Glutamatergic neuron (in vitro differentiated cells): Measurements from ENCODE around the gene MAGEA4. TPM values are rescaled to one million over a fixed set of nuclear protein-coding genes. Genes with fewer than 3 reads are reported as not detected.
A peak's percentile ranks its signal among the peaks of the same experiment; 100 is the strongest.

ENCODE experiments used
- DNase-seq: peaks from one replicate; pipeline ENCODE4 v3.0.0; 2022
- H3K27ac Mint-ChIP-seq: one replicate; pipeline ENCODE4 v1.8.0; 2020; ENCODE audit warnings: mild to moderate bottlenecking, mixed read lengths, inconsistent platforms; ENCODE audit not compliant: unreplicated experiment
- H3K27me3 Mint-ChIP-seq: one replicate; pipeline ENCODE4 v1.8.0; 2020; ENCODE audit warnings: mild to moderate bottlenecking, moderate library complexity, mixed read lengths, inconsistent platforms; ENCODE audit not compliant: unreplicated experiment
- H3K36me3 Mint-ChIP-seq: one replicate; pipeline ENCODE4 v1.8.0; 2020; ENCODE audit warnings: mild to moderate bottlenecking, mixed read lengths, inconsistent platforms; ENCODE audit not compliant: unreplicated experiment
- H3K4me1 Mint-ChIP-seq: one replicate; pipeline ENCODE4 v1.8.0; 2020; ENCODE audit warnings: mild to moderate bottlenecking, low read depth, mixed read lengths, inconsistent platforms; ENCODE audit not compliant: unreplicated experiment
- H3K4me3 Mint-ChIP-seq: one replicate; pipeline ENCODE4 v1.8.0; 2020; ENCODE audit warnings: mild to moderate bottlenecking, mixed read lengths, inconsistent platforms; ENCODE audit not compliant: unreplicated experiment
- H3K9me3 Mint-ChIP-seq: one replicate; pipeline ENCODE4 v1.8.0; 2020; ENCODE audit warnings: mild to moderate bottlenecking, moderate library complexity, mixed read lengths, inconsistent platforms; ENCODE audit not compliant: unreplicated experiment
- CTCF ChIP-seq: fragments of 200-600 bp; sonication (generic); IDR thresholded peaks from one replicate; pipeline ENCODE4 v1.5.0; 2021; ENCODE audit not compliant: partially characterized antibody, unreplicated experiment
- microRNA-seq: library from miRNA; unstranded; fragments of <30 nt; microRNA quantifications from one replicate; pipeline ENCODE4, GENCODE V29; 2020; ENCODE audit not compliant: unreplicated experiment
- total RNA-seq: library from RNA; stranded (reverse); fragmentation: NEBNext Ultra II Directional; extraction: Animal tissue kit (Norgen Biotek cat#: 25700); gene quantifications from one replicate; pipeline ENCODE4 v1.2.1, GENCODE V29; 2021; ENCODE audit not compliant: unreplicated experiment

MAGEA4 gene
- total RNA-seq, 1 donor from 2014 or later: not detected

GRCh38 chrX:151970661-151971060 is 58.0 kb downstream of the MAGEA4 start:
- H3K4me1 Mint-ChIP-seq: no peaks in the 10 kb centered on the region
- DNase-seq: no peak
- H3K4me3 Mint-ChIP-seq: no peak overlapping the region
- no peaks in the 10 kb centered on the region for H3K36me3 Mint-ChIP-seq
- TF ChIP-seq CTCF: no peak
- H3K9me3 Mint-ChIP-seq: no peaks in the 10 kb centered on the region
- peaks cover 2% of the 10 kb centered on the region for H3K27me3 Mint-ChIP-seq
- no peak overlapping the region for H3K27ac Mint-ChIP-seq

- TF ChIP-seq CTCF: no peak
- Mint-ChIP-seq H3K4me1 (no peaks in the 10 kb centered on the region), H3K36me3 (no peaks in the 10 kb centered on the region), H3K4me3 (peak overlapping the region; percentile 52), H3K27me3 (peaks cover 2% of the 10 kb centered on the region), H3K27ac (no peak overlapping the region), H3K9me3 (no peaks in the 10 kb centered on the region)
- DNase-seq: no peak
These were observed 60.5 kb downstream of the MAGEA4 start for GRCh38 chrX:151973060-151973661.

- Mint-ChIP-seq H3K4me3 (peak overlapping the region; percentile 52), H3K27ac (no peak overlapping the region), H3K36me3 (no peaks in the 10 kb centered on the region), H3K4me1 (no peaks in the 10 kb centered on the region), H3K27me3 (peaks cover 2% of the 10 kb centered on the region), H3K9me3 (no peaks in the 10 kb centered on the region)
- no peak for TF ChIP-seq CTCF
- peak; percentile 12 for DNase-seq
These were observed 61.2 kb downstream of the MAGEA4 start for GRCh38 chrX:151973851-151974335.

Small RNA genes within 50 kb of the gene (microRNA-seq; reads per million reads assigned to microRNA genes)
- gene MIR224: 25.8 reads per million, percentile 61 among the genes with 10 or more reads in this experiment
- gene MIR452: 36.1 reads per million, percentile 65 among the genes with 10 or more reads in this experiment

Other genes with a start within 250 kb of the MAGEA4 start
- 2.0 TPM for gene PRRG3, start 217.4 kb upstream of the MAGEA4 start, total RNA-seq
- not detected for gene FATE1, start 196.9 kb upstream of the MAGEA4 start, total RNA-seq
- gene CNGA2, start 178.1 kb upstream of the MAGEA4 start, total RNA-seq: not detected
- gene GABRE, start 61.8 kb downstream of the MAGEA4 start, total RNA-seq: not detected
- not detected for gene MAGEA10, start 225.7 kb downstream of the MAGEA4 start, total RNA-seq